Tibial nerve (tissue), 4 donors: ENCODE measurements around the gene PDGFB. TPM values are rescaled to one million over a fixed set of nuclear protein-coding genes. Genes with fewer than 3 reads are reported as not detected.
A peak's percentile ranks its signal among the peaks of the same experiment; 100 is the strongest.

Experiments
- DNase-seq, 2 donors: peaks; one replicate each; pipeline ENCODE4 v3.0.0-alpha.2; 2019; ENCODE audit warnings: low spot score in 2 of 2
- H3K27ac ChIP-seq, 4 donors: fragments of 200-600 bp; sonication (generic) in 3 of 4; one replicate each; pipeline ENCODE4 v1.5.1; 2017 to 2019; ENCODE audit warnings: mild to moderate bottlenecking in 1 of 4
- H3K27me3 ChIP-seq, 2 donors: fragments of 200-600 bp; sonication (generic) in 1 of 2; one replicate each; pipeline versions ENCODE4 v1.5.1 to v1.6.0; 2017 to 2019
- H3K36me3 ChIP-seq, 3 donors: fragments of 200-600 bp; sonication (generic); one replicate each; pipeline ENCODE4 v1.5.1; 2018 to 2019
- H3K4me1 ChIP-seq, 4 donors: fragments of 200-600 bp; sonication (generic) in 3 of 4; one replicate each; pipeline ENCODE4 v1.5.1; 2017 to 2019
- H3K4me3 ChIP-seq, 4 donors: fragments of 200-600 bp; sonication (generic) in 3 of 4; one replicate each; pipeline ENCODE4 v1.5.1; 2017 to 2019; ENCODE audit warnings: mild to moderate bottlenecking in 1 of 4, moderate library complexity in 1 of 4
- H3K9me3 ChIP-seq, 4 donors: fragments of 200-600 bp; sonication (generic) in 3 of 4; one replicate each; pipeline ENCODE4 v1.5.1; 2017 to 2019
- EP300 ChIP-seq, 2 donors: sonication (generic); formaldehyde crosslinking; IDR thresholded peaks; one replicate each; pipeline ENCODE4 v1.6.1; 2017; ENCODE audit warnings: antibody characterized with exemption in 2 of 2, mild to moderate bottlenecking in 1 of 2
- POLR2A ChIP-seq, 2 donors: fragments of 450-650 bp; IDR thresholded peaks; one replicate each; pipeline ENCODE4 v1.6.1; 2017; ENCODE audit warnings: antibody characterized with exemption in 2 of 2, mild to moderate bottlenecking in 2 of 2, moderate library complexity in 2 of 2
- WGBS, 2 donors: methylation state at CpG; one replicate each; pipeline ENCODE4 v1.1.5; 2018; 5-methylcytosine and 5-hydroxymethylcytosine counted together
- total RNA-seq, 4 donors: library from RNA; depleted of rRNA; stranded (reverse); fragments of >200 nt; gene quantifications; one replicate each; pipeline ENCODE4 v1.1.0, GENCODE V29; 2016
- TF ChIP-seq, protein P1 (sequence below), 5 experiments: fragments of 200-600 bp in 3 of 5; fragments of 450-650 bp in 2 of 5; sonication (generic) in 3 of 5; IDR thresholded peaks; one replicate each; pipeline ENCODE4 v1.5.1; 2016 to 2019; ENCODE audit warnings: antibody characterized with exemption in 5 of 5, mild to moderate bottlenecking in 3 of 5, moderate library complexity in 2 of 5

The PDGFB gene
- total RNA-seq, 4 donors from 2014 or later, result 7.5 to 22.2 (median 10.2) TPM

DNA sequence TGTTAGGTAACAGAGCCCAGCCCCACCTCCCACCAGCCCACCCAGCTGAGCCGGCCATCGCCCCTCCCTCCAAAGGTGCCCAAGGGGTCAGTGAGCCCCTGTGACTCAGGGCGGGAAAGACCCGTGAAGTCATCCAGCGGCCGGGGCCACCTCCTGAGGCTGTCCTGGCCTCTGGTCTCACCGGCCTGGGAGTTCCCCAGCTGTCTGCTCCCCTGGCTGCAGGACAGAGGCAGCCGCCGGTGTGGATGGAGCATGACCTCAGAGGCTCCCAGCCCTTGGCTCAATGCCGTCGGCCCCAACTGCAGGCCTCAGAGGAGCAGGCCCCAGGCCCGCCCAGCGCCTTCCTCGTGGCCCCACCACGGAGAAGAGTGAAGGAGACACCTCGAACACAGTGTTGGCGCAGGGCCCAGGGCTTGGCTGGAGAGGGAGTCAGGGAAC lies 46.0 kb upstream of the PDGFB start:
- H3K4me1 ChIP-seq, result peaks cover 3 to 54% (median 24%) of the 10 kb centered on the region in 4 donors
- H3K9me3 ChIP-seq, result no peaks in the 10 kb centered on the region
- no peak overlapping the region for H3K4me3 ChIP-seq
- no peaks in the 10 kb centered on the region for H3K27me3 ChIP-seq
- H3K27ac ChIP-seq, result peak overlapping the region; percentile 72 to 89 (median 82)
- no peak for TF ChIP-seq POLR2A (IDR thresholded peaks at IDR 0.05)
- peak in 1 of 2 donors; percentile 49 for TF ChIP-seq EP300 (IDR thresholded peaks at IDR 0.05)
- DNase-seq, result peak; percentile 66 to 78
- 32 to 52% methylated on average over 10 to 14 of the region's 17 CpGs for WGBS, 2 donors
- H3K36me3 ChIP-seq, result no peaks in the 10 kb centered on the region

DNA sequence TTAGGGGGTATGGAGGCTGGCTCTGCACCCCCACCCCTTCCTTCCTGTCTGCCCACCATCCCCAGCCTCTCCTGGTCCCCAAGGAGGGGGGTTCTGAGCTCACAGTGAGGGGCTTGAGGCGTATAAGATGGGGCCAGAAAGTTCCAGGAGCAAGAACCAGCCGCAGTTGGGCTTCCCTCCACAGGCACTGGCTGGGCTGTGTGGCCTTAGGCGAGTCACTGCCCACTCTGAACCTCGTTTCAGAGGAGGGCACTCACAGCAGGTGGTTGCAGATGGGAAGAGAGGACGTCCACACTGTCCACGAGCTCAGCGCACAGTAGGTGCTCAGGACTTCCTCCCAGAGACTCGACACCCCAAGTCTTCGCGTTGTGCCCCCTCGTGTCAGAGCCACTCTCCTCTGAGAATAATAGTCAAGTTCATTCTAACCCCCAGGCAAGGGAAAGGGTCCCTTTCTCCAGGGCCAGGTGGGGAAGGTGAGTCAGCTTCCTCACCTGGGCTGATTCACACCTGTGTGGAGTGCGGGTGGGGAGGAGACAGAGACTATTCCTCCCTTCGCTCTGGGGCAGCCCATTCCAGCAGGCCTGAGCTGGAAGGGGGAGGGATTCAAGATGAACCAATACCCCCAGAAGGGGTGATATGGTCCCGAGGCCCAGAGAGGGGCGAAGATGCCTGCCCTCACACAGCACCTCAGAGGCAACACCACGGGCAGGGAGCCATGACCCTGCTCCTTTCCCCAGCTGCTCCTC lies 45.4 kb upstream of the PDGFB start:
- 86 to 91% methylated on average over 15 to 16 of the region's 16 CpGs for WGBS, 2 donors
- Histone ChIP-seq H3K27ac (peak overlapping the region in 2 of 4 donors; percentile 88 to 89), H3K9me3 (peaks cover 0 to 3% (median 0%) of the 10 kb centered on the region in 4 donors), H3K4me3 (no peak overlapping the region), H3K36me3 (no peaks in the 10 kb centered on the region), H3K4me1 (peaks cover 3 to 54% (median 24%) of the 10 kb centered on the region in 4 donors), H3K27me3 (no peaks in the 10 kb centered on the region)
- DNase-seq, result no peak
- TF ChIP-seq, protein P1, sequence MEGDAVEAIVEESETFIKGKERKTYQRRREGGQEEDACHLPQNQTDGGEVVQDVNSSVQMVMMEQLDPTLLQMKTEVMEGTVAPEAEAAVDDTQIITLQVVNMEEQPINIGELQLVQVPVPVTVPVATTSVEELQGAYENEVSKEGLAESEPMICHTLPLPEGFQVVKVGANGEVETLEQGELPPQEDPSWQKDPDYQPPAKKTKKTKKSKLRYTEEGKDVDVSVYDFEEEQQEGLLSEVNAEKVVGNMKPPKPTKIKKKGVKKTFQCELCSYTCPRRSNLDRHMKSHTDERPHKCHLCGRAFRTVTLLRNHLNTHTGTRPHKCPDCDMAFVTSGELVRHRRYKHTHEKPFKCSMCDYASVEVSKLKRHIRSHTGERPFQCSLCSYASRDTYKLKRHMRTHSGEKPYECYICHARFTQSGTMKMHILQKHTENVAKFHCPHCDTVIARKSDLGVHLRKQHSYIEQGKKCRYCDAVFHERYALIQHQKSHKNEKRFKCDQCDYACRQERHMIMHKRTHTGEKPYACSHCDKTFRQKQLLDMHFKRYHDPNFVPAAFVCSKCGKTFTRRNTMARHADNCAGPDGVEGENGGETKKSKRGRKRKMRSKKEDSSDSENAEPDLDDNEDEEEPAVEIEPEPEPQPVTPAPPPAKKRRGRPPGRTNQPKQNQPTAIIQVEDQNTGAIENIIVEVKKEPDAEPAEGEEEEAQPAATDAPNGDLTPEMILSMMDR (IDR thresholded peaks at IDR 0.05), result no peak
- no peak for TF ChIP-seq EP300 (IDR thresholded peaks at IDR 0.05)
- no peak for TF ChIP-seq POLR2A (IDR thresholded peaks at IDR 0.05)

DNA sequence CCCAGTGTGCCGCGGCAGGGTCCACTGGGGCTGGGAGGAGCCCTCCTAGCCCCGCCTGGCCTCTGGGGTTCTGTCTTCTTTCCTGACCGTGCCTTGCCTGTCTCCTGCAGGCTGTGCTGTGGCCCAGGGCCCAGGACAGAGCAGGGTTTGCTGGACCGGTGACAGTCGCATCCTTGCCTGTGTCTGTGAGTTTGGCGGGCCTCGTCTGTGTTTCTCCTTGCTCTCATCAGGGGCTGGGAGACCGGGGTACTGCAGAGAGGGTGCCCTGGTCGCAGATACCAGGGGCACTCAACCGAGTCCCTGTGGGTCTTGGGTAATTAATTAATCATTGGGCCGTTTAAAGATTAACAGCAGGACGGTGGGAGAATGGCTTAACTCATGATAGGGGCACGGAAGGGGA lies 44.8 kb upstream of the PDGFB start:
- H3K4me3 ChIP-seq, result no peak overlapping the region
- no peaks in the 10 kb centered on the region for H3K27me3 ChIP-seq
- H3K27ac ChIP-seq, result peak overlapping the region in 2 of 4 donors; percentile 17 to 62
- no peaks in the 10 kb centered on the region for H3K36me3 ChIP-seq
- no peak for DNase-seq
- TF ChIP-seq, protein P1 (IDR thresholded peaks at IDR 0.05), result no peak
- TF ChIP-seq POLR2A (IDR thresholded peaks at IDR 0.05) (no peak), EP300 (IDR thresholded peaks at IDR 0.05) (no peak)
- 73 to 77% methylated on average over 10 to 11 of the region's 14 CpGs for WGBS, 2 donors
- peaks cover 3 to 51% (median 24%) of the 10 kb centered on the region in 4 donors for H3K4me1 ChIP-seq
- peaks cover 0 to 8% (median 0%) of the 10 kb centered on the region in 4 donors for H3K9me3 ChIP-seq

DNA sequence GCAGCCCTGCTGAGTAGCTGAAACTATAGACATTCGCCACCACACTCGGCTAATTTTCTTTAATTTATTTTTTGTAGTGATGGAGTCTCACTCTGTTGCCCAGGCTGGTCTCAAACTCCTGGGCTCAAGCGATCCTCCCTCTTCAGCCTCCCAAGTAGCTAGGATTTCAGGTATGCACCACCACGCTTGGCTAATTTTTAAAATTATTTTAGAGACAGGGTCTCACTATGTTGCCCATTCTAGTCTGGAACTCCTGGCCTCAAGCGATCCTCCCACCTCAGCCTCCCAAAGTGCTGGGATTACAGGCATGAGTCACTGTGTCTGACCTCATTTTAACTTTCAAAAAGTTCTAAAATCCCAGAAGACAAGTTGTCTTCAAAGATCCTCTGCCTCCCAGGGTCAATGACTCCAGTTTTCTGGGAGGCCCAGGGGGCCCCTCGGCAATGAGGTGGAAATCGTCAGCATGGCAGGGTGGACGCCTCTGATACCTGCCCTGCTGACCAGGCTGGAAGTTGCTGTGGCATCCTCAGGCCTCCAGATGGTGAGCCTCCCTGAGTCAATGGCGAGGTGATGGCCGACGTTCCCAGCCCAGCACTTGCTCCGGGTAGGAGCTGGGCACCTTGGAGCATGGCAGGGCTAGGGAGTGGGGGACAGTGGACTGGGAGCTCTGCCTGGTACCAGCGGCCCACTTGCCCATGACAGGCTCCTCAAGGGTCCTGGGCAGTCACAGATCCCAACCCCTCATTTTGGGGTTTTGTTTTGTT lies 43.5 kb upstream of the PDGFB start:
- Histone ChIP-seq H3K4me3 (no peak overlapping the region), H3K27me3 (no peaks in the 10 kb centered on the region), H3K4me1 (peaks cover 3 to 55% (median 35%) of the 10 kb centered on the region in 4 donors), H3K27ac (peak overlapping the region in 2 of 4 donors; percentile 4 to 61), H3K36me3 (no peaks in the 10 kb centered on the region), H3K9me3 (peaks cover 0 to 8% (median 0%) of the 10 kb centered on the region in 4 donors)
- no peak for TF ChIP-seq EP300 (IDR thresholded peaks at IDR 0.05)
- TF ChIP-seq, protein P1 (IDR thresholded peaks at IDR 0.05), result no peak
- no peak for TF ChIP-seq POLR2A (IDR thresholded peaks at IDR 0.05)
- DNase-seq, result no peak
- 90 to 94% methylated on average over 9 to 13 of the region's 13 CpGs for WGBS, 2 donors

DNA sequence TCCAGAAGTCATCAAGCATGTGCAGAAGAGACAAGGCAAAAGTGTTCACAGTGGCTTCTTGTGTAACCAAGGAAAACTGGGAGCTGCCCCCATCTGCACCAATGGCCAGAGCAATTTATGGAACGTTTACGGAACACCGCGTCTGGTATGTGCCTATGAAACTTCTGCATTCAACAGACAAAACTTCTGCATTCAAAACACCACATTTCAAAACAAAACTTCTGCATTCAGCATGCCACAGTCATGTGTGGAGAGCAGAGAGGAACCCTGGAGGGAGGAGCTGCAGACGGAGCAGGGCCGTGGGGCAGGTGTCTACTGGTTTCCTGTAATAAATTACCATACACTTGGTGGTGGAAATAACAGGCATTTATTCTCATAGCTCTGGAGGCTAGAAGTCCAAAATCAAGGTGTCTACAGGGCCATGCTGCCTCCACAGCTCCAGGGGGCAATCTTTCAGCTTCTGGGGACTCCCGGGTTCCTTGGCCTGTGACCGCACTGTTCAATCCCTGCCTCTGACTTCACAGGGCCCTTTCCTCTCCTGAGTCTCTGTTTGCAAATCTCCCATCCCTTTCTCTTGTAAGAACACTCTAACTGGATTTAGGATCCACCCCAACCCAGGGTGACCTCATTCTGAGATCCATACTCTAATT lies 42.4 kb upstream of the PDGFB start:
- Histone ChIP-seq H3K4me1 (peaks cover 3 to 52% (median 42%) of the 10 kb centered on the region in 4 donors), H3K4me3 (no peak overlapping the region), H3K9me3 (peaks cover 0 to 8% (median 0%) of the 10 kb centered on the region in 4 donors), H3K36me3 (no peaks in the 10 kb centered on the region), H3K27me3 (no peaks in the 10 kb centered on the region), H3K27ac (peak overlapping the region in 3 of 4 donors; percentile 31 to 69 (median 65))
- no peak for DNase-seq
- 65 to 72% methylated on average over 8 of the region's 8 CpGs for WGBS, 2 donors
- TF ChIP-seq POLR2A (IDR thresholded peaks at IDR 0.05), result no peak
- peak; percentile 47 to 77 for TF ChIP-seq EP300 (IDR thresholded peaks at IDR 0.05)
